NOMO-1 treated with dmso at 0.1 percent for 144 hours (cell line): Measurements from ENCODE around the gene VPS26C.

Experiments used
- DNase-seq: peaks from one replicate; lab custom pipeline; 2025; ENCODE audit not compliant: unreplicated experiment; lab: John Stamatoyannopoulos, UW

The VPS26C gene

GRCh38 chr21:37207441-37208009, 59.6 kb downstream of the VPS26C start:
- DNase-seq = no peak

- DNase-seq = no peak
Observed at GRCh38 chr21:37206496-37206895, 60.6 kb downstream of the VPS26C start.

GRCh38 chr21:37204580-37204979, 62.6 kb downstream of the VPS26C start:
- DNase-seq = no peak

- no peak for DNase-seq
Observed at GRCh38 chr21:37202221-37203110, 64.7 kb downstream of the VPS26C start.

GRCh38 chr21:37200641-37201480, 66.3 kb downstream of the VPS26C start:
- DNase-seq = no peak

GRCh38 chr21:37199057-37199924, 67.8 kb downstream of the VPS26C start:
- no peak for DNase-seq

- DNase-seq = no peak
Observed at GRCh38 chr21:37197746-37198145, 69.4 kb downstream of the VPS26C start.

- DNase-seq = no peak
Observed at GRCh38 chr21:37196847-37197246, 70.3 kb downstream of the VPS26C start.

GRCh38 chr21:37195610-37196009, 71.5 kb downstream of the VPS26C start:
- DNase-seq = no peak

GRCh38 chr21:37195059-37195458, 72.1 kb downstream of the VPS26C start:
- no peak for DNase-seq

- no peak for DNase-seq
Observed at GRCh38 chr21:37193676-37194075, 73.5 kb downstream of the VPS26C start.

GRCh38 chr21:37193006-37193405, 74.1 kb downstream of the VPS26C start:
- no peak for DNase-seq

- DNase-seq = no peak
Observed at GRCh38 chr21:37192019-37192418, 75.1 kb downstream of the VPS26C start.

- DNase-seq = no peak
Observed at GRCh38 chr21:37188825-37189224, 78.3 kb downstream of the VPS26C start.

- DNase-seq = no peak
Observed at GRCh38 chr21:37186983-37187382, 80.2 kb downstream of the VPS26C start.

GRCh38 chr21:37184784-37185593, 82.1 kb downstream of the VPS26C start:
- no peak for DNase-seq

GRCh38 chr21:37183749-37184148, 83.4 kb downstream of the VPS26C start:
- no peak for DNase-seq

GRCh38 chr21:37182222-37182621, 84.9 kb downstream of the VPS26C start:
- DNase-seq = no peak

- no peak for DNase-seq
Observed at GRCh38 chr21:37181059-37181458, 86.1 kb downstream of the VPS26C start.

- DNase-seq = no peak
Observed at GRCh38 chr21:37176716-37177115, 90.4 kb downstream of the VPS26C start.
